Nephron progenitor cell (in vitro differentiated cells): Measurements from ENCODE around the gene GAPT.

ENCODE experiments used
- DNase-seq: peaks from one replicate; pipeline ENCODE4 v3.0.0; 2021
- H3K27ac Mint-ChIP-seq: 2 replicates; pipeline ENCODE4 v1.8.0; 2021; ENCODE audit warnings: mild to moderate bottlenecking, moderate library complexity, mixed read lengths
- H3K27me3 Mint-ChIP-seq: 2 replicates; pipeline ENCODE4 v1.8.0; 2021; ENCODE audit warnings: mild to moderate bottlenecking, low read depth, mixed read lengths; ENCODE audit not compliant: poor library complexity
- H3K36me3 Mint-ChIP-seq: 2 replicates; pipeline ENCODE4 v1.8.0; 2021; ENCODE audit warnings: low read depth, mixed read lengths
- H3K4me1 Mint-ChIP-seq: 2 replicates; pipeline ENCODE4 v1.8.0; 2021; ENCODE audit warnings: mixed read lengths
- H3K4me3 Mint-ChIP-seq: 2 replicates; pipeline ENCODE4 v1.8.0; 2021; ENCODE audit warnings: mild to moderate bottlenecking, moderate library complexity, mixed read lengths
- H3K9me3 Mint-ChIP-seq: 2 replicates; pipeline ENCODE4 v1.8.0; 2021; ENCODE audit warnings: mild to moderate bottlenecking, moderate library complexity, mixed read lengths
- TF ChIP-seq, protein P1 (sequence below): fragments of 200-600 bp; sonication (generic); IDR thresholded peaks from 2 replicates; pipeline ENCODE4 v1.5.0; 2021; ENCODE audit warnings: antibody characterized with exemption

GAPT gene

DNA sequence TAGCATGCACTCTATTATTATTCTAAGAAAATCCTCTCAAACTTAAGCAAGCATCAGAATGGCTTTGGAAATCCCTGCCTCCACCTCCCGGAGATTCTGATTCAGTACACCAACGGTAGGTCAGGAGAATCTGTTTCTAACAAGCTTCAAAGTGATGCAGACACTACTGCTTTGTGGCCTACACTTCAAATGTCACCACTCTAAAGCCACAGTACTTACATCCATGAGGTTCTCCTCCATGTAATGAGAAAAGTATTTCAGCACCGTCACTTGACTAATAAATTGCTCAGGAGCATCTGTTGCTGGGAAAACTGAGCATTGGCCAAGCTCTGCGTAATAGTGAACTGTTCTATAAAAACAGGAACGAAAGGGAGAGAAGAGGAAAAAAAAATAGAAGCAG lies 36.2 kb upstream of the GAPT start:
- peaks cover 40% of the 10 kb centered on the region for H3K4me1 Mint-ChIP-seq
- H3K36me3 Mint-ChIP-seq: peaks cover 72% of the 10 kb centered on the region
- H3K4me3 Mint-ChIP-seq: no peak overlapping the region
- H3K9me3 Mint-ChIP-seq: no peaks in the 10 kb centered on the region
- H3K27me3 Mint-ChIP-seq: no peaks in the 10 kb centered on the region
- no peak for DNase-seq
- TF ChIP-seq, protein P1, sequence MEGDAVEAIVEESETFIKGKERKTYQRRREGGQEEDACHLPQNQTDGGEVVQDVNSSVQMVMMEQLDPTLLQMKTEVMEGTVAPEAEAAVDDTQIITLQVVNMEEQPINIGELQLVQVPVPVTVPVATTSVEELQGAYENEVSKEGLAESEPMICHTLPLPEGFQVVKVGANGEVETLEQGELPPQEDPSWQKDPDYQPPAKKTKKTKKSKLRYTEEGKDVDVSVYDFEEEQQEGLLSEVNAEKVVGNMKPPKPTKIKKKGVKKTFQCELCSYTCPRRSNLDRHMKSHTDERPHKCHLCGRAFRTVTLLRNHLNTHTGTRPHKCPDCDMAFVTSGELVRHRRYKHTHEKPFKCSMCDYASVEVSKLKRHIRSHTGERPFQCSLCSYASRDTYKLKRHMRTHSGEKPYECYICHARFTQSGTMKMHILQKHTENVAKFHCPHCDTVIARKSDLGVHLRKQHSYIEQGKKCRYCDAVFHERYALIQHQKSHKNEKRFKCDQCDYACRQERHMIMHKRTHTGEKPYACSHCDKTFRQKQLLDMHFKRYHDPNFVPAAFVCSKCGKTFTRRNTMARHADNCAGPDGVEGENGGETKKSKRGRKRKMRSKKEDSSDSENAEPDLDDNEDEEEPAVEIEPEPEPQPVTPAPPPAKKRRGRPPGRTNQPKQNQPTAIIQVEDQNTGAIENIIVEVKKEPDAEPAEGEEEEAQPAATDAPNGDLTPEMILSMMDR: no peak
- H3K27ac Mint-ChIP-seq: no peak overlapping the region

- Mint-ChIP-seq H3K27ac (no peak overlapping the region), H3K4me1 (peaks cover 40% of the 10 kb centered on the region), H3K4me3 (no peak overlapping the region), H3K9me3 (no peaks in the 10 kb centered on the region), H3K36me3 (peaks cover 72% of the 10 kb centered on the region), H3K27me3 (no peaks in the 10 kb centered on the region)
- DNase-seq: no peak
- TF ChIP-seq, protein P1: no peak
These were observed 35.8 kb upstream of the GAPT start for GRCh38 chr5:58455480-58455879.

DNA sequence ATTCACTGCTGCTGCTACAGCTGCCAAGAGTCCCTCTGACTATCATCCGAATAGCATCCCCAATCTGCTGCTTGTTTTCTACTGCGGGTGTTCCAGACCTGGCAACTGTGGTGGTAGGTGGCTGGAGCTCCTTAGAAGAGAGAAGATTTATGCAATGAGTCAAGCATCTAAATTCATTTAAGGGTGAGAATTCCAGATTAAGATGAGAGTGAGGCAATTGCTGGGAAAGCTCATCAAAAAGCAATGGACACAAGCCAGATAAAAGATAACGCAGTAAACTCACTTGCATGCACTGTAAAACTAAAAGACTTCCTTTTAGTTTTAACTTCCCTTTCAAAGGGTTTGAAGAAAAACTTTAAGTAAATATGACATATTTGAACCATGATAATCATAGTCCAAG lies 35.2 kb upstream of the GAPT start:
- no peaks in the 10 kb centered on the region for H3K27me3 Mint-ChIP-seq
- H3K9me3 Mint-ChIP-seq: no peaks in the 10 kb centered on the region
- no peak overlapping the region for H3K27ac Mint-ChIP-seq
- H3K36me3 Mint-ChIP-seq: peaks cover 66% of the 10 kb centered on the region
- no peak overlapping the region for H3K4me3 Mint-ChIP-seq
- peaks cover 44% of the 10 kb centered on the region for H3K4me1 Mint-ChIP-seq
- TF ChIP-seq, protein P1: no peak
- DNase-seq: no peak

- no peak overlapping the region for H3K27ac Mint-ChIP-seq
- peak overlapping the region; percentile 14 for H3K4me3 Mint-ChIP-seq
- H3K27me3 Mint-ChIP-seq: no peaks in the 10 kb centered on the region
- peaks cover 64% of the 10 kb centered on the region for H3K36me3 Mint-ChIP-seq
- no peaks in the 10 kb centered on the region for H3K9me3 Mint-ChIP-seq
- TF ChIP-seq, protein P1: no peak
- peaks cover 49% of the 10 kb centered on the region for H3K4me1 Mint-ChIP-seq
- no peak for DNase-seq
These were observed 34.7 kb upstream of the GAPT start for GRCh38 chr5:58456486-58456885.

GRCh38 chr5:58457050-58457449 lies 34.2 kb upstream of the GAPT start:
- Mint-ChIP-seq H3K9me3 (no peaks in the 10 kb centered on the region), H3K4me3 (peak overlapping the region; percentile 97), H3K4me1 (peaks cover 54% of the 10 kb centered on the region), H3K36me3 (peaks cover 59% of the 10 kb centered on the region), H3K27me3 (no peaks in the 10 kb centered on the region), H3K27ac (no peak overlapping the region)
- TF ChIP-seq, protein P1: no peak
- no peak for DNase-seq

GRCh38 chr5:58458141-58458742 lies 33.0 kb upstream of the GAPT start:
- Mint-ChIP-seq H3K27me3 (no peaks in the 10 kb centered on the region), H3K4me3 (peak overlapping the region; percentile 97), H3K4me1 (peaks cover 61% of the 10 kb centered on the region), H3K9me3 (no peaks in the 10 kb centered on the region), H3K36me3 (peaks cover 49% of the 10 kb centered on the region), H3K27ac (peak overlapping the region; percentile 84)
- TF ChIP-seq, protein P1: no peak
- no peak for DNase-seq
